ENCODE results near the gene MCM5. TPM values are rescaled to one million over a fixed set of nuclear protein-coding genes. Genes with fewer than 3 reads are reported as not detected.

Gene MCM5
- total RNA-seq, 1 donor from 2014 or later, result 12.8 TPM

DNA sequence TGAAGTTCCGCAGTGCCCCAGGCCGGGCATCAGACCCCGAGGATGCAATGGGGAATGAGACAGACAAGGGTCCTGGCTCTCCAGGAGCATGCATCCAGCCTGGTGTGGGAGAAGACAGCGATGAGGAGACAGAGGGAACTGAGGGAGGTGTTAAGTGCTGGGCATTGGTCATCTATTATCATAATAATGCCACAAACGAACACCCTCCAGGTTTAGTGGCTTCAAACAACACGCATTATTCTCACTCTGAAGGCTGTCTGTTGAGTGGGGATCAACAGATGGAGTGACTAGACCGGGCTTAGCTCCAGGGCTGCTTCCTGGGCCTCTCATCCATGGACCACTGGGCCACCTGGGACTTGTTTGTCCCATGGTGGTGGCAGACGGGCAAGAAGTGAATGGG lies 48.6 kb downstream of the MCM5 start:
- H3K27ac Mint-ChIP-seq (ENCODE audit: unreplicated experiment), result no peak overlapping the region
- FAIRE-seq, result no peak
- TF ChIP-seq, protein P1, sequence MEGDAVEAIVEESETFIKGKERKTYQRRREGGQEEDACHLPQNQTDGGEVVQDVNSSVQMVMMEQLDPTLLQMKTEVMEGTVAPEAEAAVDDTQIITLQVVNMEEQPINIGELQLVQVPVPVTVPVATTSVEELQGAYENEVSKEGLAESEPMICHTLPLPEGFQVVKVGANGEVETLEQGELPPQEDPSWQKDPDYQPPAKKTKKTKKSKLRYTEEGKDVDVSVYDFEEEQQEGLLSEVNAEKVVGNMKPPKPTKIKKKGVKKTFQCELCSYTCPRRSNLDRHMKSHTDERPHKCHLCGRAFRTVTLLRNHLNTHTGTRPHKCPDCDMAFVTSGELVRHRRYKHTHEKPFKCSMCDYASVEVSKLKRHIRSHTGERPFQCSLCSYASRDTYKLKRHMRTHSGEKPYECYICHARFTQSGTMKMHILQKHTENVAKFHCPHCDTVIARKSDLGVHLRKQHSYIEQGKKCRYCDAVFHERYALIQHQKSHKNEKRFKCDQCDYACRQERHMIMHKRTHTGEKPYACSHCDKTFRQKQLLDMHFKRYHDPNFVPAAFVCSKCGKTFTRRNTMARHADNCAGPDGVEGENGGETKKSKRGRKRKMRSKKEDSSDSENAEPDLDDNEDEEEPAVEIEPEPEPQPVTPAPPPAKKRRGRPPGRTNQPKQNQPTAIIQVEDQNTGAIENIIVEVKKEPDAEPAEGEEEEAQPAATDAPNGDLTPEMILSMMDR (IDR thresholded peaks at IDR 0.05; ENCODE audit: insufficient read depth, low read depth, low read length), result no peak

DNA sequence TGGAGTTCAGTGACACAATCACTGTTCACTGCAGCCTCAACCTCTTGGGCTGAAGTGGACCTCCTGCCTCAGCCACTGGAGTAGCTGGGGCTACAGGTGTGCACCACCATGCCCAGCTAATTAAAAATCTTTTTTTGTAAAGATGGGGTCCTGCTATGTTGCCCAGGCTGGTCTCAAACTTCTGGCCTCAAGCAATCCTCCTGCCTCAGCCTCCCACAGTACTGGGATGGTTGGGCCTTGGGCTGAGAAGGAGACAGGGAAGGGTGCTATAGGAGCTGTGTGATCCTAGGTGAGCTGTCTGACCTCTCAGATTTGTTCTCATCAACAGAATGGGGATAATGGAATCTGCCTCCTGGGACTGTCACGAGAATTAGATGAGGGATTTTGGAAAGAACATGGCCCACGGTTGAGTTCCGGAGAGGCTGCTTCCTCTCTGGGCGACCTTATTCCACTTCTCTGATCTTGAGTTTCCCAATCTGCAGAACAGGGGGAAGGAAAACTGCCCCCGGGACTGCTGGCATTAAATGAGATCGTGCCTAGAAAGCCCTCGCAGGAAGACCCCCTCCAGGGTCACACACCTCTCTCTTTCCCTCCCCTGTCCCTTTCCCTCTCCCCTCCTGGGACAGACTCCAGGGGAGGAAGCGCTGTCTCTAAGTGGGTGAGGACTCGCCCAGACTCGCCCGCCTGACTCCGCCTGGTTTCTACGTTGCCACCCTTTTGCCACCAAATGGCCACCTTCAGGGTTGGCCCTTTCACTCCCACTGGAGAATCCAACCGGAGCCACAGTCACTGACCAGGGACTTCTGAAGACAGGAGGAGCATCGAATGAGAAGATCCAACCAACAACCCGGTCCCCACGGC lies 50.1 kb downstream of the MCM5 start:
- FAIRE-seq (no peak), DNase-seq (ENCODE audit: low read depth) (no peak)
- Histone ChIP-seq H3K4me1 (ENCODE audit: insufficient read depth, low read length) (peaks cover 26% of the 10 kb centered on the region), H4K20me1 (ENCODE audit: insufficient read depth, low read length) (no peaks in the 10 kb centered on the region), H3K36me3 (ENCODE audit: insufficient read depth, low read length) (no peaks in the 10 kb centered on the region), H3K27me3 (ENCODE audit: insufficient read depth, low read length) (peaks cover 11% of the 10 kb centered on the region), H3K9me3 (ENCODE audit: insufficient read depth, low read depth, low read length) (no peaks in the 10 kb centered on the region), H3K4me2 (ENCODE audit: low read length) (no peak overlapping the region), H3K27ac (ENCODE audit: low read depth, low read length) (no peak overlapping the region), H2AFZ (ENCODE audit: low read depth, low read length) (no peak overlapping the region), H3K79me2 (ENCODE audit: insufficient read depth, low read length) (no peaks in the 10 kb centered on the region), H3K9ac (ENCODE audit: low read length) (no peak overlapping the region), H3K4me3 (ENCODE audit: insufficient read depth, low read depth, low read length) (no peak overlapping the region)
- Mint-ChIP-seq H3K36me3 (ENCODE audit: low read depth, unreplicated experiment) (no peaks in the 10 kb centered on the region), H3K27ac (ENCODE audit: unreplicated experiment) (no peak overlapping the region), H3K9me3 (ENCODE audit: unreplicated experiment) (no peaks in the 10 kb centered on the region), H3K4me1 (ENCODE audit: low read depth, unreplicated experiment) (peaks cover 20% of the 10 kb centered on the region), H3K27me3 (ENCODE audit: low read depth, unreplicated experiment) (peaks cover 37% of the 10 kb centered on the region), H3K4me3 (ENCODE audit: unreplicated experiment) (no peak overlapping the region)
- TF ChIP-seq, protein P1 (IDR thresholded peaks at IDR 0.05; ENCODE audit: insufficient read depth, low read depth, low read length), result no peak
- no peak for TF ChIP-seq EZH2 (IDR thresholded peaks at IDR 0.05; ENCODE audit: insufficient read depth, low read length)

More for the DNA sequence above, 48.6 kb downstream of the MCM5 start:
- H3K4me3 ChIP-seq (ENCODE audit: insufficient read depth, low read depth, low read length), result no peak overlapping the region
- H3K4me3 Mint-ChIP-seq (ENCODE audit: unreplicated experiment), result no peak overlapping the region
- peaks cover 26% of the 10 kb centered on the region for H3K4me1 ChIP-seq (ENCODE audit: insufficient read depth, low read length)
- H3K9me3 ChIP-seq (ENCODE audit: insufficient read depth, low read depth, low read length), result no peaks in the 10 kb centered on the region
- no peak overlapping the region for H3K27ac ChIP-seq (ENCODE audit: low read depth, low read length)
- H3K36me3 ChIP-seq (ENCODE audit: insufficient read depth, low read length), result no peaks in the 10 kb centered on the region
- H3K4me2 ChIP-seq (ENCODE audit: low read length), result no peak overlapping the region
- no peaks in the 10 kb centered on the region for H4K20me1 ChIP-seq (ENCODE audit: insufficient read depth, low read length)
- no peaks in the 10 kb centered on the region for H3K36me3 Mint-ChIP-seq (ENCODE audit: low read depth, unreplicated experiment)
- peaks cover 27% of the 10 kb centered on the region for H3K27me3 Mint-ChIP-seq (ENCODE audit: low read depth, unreplicated experiment)
- H3K79me2 ChIP-seq (ENCODE audit: insufficient read depth, low read length), result no peaks in the 10 kb centered on the region
- H3K9me3 Mint-ChIP-seq (ENCODE audit: unreplicated experiment), result no peaks in the 10 kb centered on the region
- peaks cover 20% of the 10 kb centered on the region for H3K4me1 Mint-ChIP-seq (ENCODE audit: low read depth, unreplicated experiment)
- peaks cover 6% of the 10 kb centered on the region for H3K27me3 ChIP-seq (ENCODE audit: insufficient read depth, low read length)
- no peak for DNase-seq (ENCODE audit: low read depth)
- no peak overlapping the region for H3K9ac ChIP-seq (ENCODE audit: low read length)
- H2AFZ ChIP-seq (ENCODE audit: low read depth, low read length), result no peak overlapping the region
